GM15510 (cell line): Measurements from ENCODE around the gene ALCAM.

Experiments
- POLR2A ChIP-seq: IDR thresholded peaks from 3 replicates; pipeline ENCODE4 v1.6.1; 2011; ENCODE audit warnings: borderline replicate concordance; ENCODE audit not compliant: insufficient read length; ENCODE audit errors: extremely low read depth

ALCAM gene

DNA sequence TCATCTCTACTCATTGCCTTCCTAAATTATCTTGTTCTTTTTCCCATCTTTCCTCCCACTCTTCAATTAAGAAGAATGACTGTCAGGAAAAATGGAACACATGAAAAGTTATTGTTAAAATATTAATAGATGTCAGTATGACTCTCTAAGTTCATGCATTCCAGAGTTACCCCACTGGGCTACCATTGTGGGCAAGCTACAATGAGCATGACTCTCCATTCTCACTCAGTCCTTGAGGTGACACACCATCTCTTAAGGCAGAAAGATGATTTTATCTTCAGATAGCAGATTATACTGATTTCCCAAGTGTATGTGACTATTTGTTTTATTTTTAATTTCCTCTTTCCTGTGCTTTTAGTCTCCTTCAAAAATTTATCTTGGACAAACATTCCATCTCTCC lies 144.3 kb downstream of the ALCAM start:
- TF ChIP-seq POLR2A: no peak

DNA sequence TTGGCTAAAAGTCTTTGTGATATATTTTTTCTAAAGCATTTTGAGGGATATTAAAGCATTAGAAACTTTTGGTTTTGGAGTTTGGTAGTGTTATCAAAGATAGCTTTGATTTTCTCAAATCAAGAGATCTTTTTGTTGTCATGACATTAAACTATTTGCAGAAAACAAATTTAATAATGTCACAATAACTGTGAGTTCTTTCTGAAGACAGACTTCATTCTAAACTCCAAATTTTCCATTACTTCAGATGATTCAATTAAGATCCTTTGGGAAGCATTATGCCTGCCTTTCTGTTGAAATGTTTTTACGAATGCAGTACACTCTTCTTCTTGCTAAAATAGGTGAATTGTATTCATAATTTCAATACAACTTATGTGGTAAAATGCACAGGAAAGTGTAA lies 145.4 kb downstream of the ALCAM start:
- no peak for TF ChIP-seq POLR2A

DNA sequence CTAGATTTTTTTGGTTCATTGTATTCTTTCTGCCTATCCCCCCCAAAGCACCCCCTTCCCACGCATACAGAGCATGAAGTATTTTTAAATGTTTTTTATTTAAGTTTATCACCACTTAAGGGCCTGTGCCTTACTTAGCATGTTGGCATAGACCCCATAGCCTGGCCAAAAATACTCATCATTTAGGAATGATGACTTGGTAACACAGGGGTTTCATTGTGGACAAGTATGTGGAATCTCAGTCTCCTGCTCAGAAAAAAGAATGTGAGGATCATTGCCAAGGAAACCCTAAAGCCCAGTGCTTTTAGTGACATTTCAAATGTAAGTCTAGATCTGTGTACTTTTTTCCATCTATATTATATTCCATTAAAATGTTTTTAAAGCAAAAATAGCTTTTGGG lies 146.3 kb downstream of the ALCAM start:
- no peak for TF ChIP-seq POLR2A

DNA sequence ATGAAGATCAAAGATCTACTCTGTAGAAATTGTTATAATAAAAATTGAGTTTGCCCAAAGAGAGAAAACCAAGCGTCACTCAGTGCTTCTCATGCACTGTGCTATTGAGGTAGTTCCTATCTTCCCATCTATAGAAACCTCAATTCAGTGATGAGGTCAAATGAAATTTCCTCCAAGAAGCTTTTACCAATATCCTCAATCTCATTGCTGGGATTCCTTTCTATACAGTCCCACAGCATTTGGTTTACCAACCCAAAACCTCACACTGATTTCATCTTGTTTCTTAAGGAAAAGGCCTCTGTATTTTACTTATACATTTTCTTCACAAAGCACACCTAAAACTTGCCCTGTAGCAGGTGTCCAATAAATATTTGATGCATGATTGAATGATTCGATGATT lies 147.2 kb downstream of the ALCAM start:
- TF ChIP-seq POLR2A: no peak

DNA sequence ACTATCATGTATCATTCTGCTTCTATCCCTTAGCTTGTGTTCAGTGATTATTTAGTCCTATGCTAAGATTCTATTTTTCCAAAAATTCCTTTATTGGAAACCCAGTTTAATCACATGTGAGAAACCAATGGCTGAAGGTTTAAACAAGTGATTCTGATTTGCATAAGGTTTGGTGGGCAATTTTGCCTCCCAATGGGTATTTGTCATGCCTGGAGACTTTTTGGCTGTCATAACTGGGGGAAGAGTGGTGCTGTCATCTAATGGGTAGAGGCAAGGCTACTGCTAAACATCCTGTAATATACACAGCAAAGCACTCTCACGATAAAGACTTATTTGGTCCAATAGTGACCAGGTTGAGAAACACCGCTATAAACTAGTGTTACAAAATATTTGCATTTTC lies 148.7 kb downstream of the ALCAM start:
- no peak for TF ChIP-seq POLR2A

DNA sequence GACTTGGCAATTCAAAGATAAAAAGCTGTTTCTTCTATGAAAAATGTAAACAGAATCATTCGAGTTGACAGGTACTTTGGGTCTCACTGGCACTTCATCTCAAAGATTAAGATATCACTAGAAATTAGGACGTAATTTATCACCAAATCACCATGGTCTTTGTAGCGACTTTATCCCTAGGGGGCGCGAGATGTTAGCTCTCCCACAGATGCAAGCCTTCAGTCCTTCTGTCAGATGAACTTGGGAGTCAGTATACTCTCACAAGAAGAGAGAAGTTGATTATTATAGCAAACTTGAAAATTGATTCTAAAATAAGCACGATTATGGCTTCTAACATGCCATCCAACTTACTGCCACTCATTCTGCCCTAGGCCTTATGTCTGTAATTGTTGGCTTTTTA lies 150.3 kb downstream of the ALCAM start:
- TF ChIP-seq POLR2A: no peak

DNA sequence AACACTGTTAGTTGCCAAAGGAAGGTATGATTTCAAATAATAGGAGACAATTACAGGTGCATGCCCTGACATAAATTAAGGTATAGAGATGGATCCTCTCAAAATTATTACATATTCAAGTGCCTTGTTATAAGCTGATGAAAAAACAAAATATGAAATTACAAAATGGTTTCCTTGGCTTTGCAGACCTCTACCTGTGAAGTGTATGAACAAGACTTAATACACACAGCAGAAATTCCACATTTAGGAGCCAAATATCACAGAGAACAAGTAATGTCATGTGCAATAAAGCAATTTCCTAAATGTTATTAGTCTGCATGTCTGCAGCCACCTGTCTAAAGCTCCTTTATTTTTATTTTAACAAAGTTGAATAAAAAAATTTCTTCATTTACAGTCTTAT lies 151.5 kb downstream of the ALCAM start:
- TF ChIP-seq POLR2A: no peak

- no peak for TF ChIP-seq POLR2A
Measured at GRCh38 chr3:105518806-105519418, 152.2 kb downstream of the ALCAM start.

GRCh38 chr3:105521770-105522169 lies 155.1 kb downstream of the ALCAM start:
- TF ChIP-seq POLR2A: no peak

- TF ChIP-seq POLR2A: no peak
Measured at GRCh38 chr3:105523501-105523900, 156.8 kb downstream of the ALCAM start.

- TF ChIP-seq POLR2A: no peak
Measured at GRCh38 chr3:105525531-105525930, 158.8 kb downstream of the ALCAM start.

- TF ChIP-seq POLR2A: no peak
Measured at GRCh38 chr3:105526360-105527111, 159.8 kb downstream of the ALCAM start.

- TF ChIP-seq POLR2A: no peak
Measured at GRCh38 chr3:105527535-105527934, 160.8 kb downstream of the ALCAM start.

GRCh38 chr3:105527949-105528348 lies 161.2 kb downstream of the ALCAM start:
- TF ChIP-seq POLR2A: no peak

DNA sequence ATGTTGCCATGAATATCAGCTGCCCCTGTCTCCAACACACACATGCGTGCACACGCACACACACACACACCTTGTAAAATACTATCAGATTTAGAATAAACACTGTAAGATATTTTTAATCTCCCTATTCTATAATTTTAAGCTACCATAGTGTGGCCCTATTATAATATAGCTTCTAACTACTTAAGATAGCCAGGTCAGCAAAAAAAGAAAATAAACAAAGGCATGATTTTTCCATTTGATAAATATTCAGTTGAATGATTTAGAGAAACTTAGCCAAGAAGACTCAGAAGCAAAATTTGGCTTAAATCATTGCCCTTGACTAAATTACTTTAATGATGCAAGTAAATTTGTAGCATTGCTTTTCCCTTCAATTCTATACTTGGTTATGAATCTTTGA lies 162.2 kb downstream of the ALCAM start:
- no peak for TF ChIP-seq POLR2A

GRCh38 chr3:105529456-105529855 lies 162.7 kb downstream of the ALCAM start:
- TF ChIP-seq POLR2A: no peak
